ENCODE results near the gene GTF2B.

DNA sequence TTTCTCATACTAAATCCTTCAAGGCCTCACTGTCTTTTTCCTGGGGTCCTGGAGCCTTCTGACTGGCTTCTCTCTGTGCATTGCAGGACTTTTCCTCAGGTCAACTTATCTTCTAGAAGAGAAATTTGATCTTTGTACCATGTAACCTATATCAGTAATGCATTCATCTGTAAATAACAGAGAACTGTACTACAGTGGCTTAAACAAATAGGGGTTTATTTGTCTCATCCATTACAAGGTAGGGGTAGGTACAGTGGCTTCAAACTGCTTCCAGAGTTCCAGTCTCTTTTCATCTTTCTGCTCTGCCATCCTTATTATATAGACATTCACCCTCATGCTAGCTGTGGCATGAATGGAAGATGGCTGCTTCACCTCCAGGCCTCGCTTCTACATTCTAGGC, 29.5 kb upstream of the GTF2B start:
- TF ChIP-seq, protein P1, sequence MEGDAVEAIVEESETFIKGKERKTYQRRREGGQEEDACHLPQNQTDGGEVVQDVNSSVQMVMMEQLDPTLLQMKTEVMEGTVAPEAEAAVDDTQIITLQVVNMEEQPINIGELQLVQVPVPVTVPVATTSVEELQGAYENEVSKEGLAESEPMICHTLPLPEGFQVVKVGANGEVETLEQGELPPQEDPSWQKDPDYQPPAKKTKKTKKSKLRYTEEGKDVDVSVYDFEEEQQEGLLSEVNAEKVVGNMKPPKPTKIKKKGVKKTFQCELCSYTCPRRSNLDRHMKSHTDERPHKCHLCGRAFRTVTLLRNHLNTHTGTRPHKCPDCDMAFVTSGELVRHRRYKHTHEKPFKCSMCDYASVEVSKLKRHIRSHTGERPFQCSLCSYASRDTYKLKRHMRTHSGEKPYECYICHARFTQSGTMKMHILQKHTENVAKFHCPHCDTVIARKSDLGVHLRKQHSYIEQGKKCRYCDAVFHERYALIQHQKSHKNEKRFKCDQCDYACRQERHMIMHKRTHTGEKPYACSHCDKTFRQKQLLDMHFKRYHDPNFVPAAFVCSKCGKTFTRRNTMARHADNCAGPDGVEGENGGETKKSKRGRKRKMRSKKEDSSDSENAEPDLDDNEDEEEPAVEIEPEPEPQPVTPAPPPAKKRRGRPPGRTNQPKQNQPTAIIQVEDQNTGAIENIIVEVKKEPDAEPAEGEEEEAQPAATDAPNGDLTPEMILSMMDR (conservative IDR thresholded peaks at IDR 0.05) = no peak
- no peak for TF ChIP-seq EZH2 (IDR thresholded peaks at IDR 0.05; ENCODE audit: low read depth)

Data from PC-9 (cell line).